Measurements from ENCODE around the gene TMEM220.
A peak's percentile ranks its signal among the peaks of the same experiment; 100 is the strongest.

The TMEM220 gene

GRCh38 chr17:10724546-10725195 lies 5.2 kb downstream of the TMEM220 start:
- Histone ChIP-seq H3K27me3 (replicated peaks in 2 of 5; ENCODE audit: control insufficient read depth in 4 of 5, insufficient read depth in 5 of 5, low read length in 4 of 5) (no peaks in the 10 kb centered on the region), H3K36me3 (ENCODE audit: control insufficient read depth in 4 of 4, insufficient read depth in 4 of 4, low read length in 3 of 4) (peaks cover 2 to 52% (median 15%) of the 10 kb centered on the region in 4 experiments), H3K4me1 (ENCODE audit: control extremely low read depth in 1 of 4, control insufficient read depth in 4 of 4, insufficient read depth in 4 of 4, low read length in 3 of 4) (peaks cover 0 to 8% (median 3%) of the 10 kb centered on the region in 4 experiments), H3K27ac (ENCODE audit: insufficient read depth in 1 of 2, low read depth in 1 of 2, low read length in 2 of 2, poor library complexity in 1 of 2, severe bottlenecking in 2 of 2) (no peak overlapping the region), H3K9me3 (ENCODE audit: control extremely low read depth in 1 of 5, control insufficient read depth in 4 of 5, insufficient read depth in 2 of 5, low read depth in 1 of 5, low read length in 4 of 5) (no peaks in the 10 kb centered on the region), H3K4me3 (ENCODE audit: control insufficient read depth in 1 of 7, extremely low read depth in 1 of 7, insufficient read depth in 4 of 7, low read depth in 2 of 7, low read length in 6 of 7) (no peak overlapping the region)
- POLR2A ChIA-PET: no interaction called here
- CTCF ChIA-PET: interaction anchor here (0.7 kb wide), 1 partner anchor 23 kb away, joined by 3 read pairs; no protein-coding TSS in a partner anchor
- no peak for DNase-seq
- WGBS (ENCODE audit: insufficient coverage): 100% methylated on average over 3 of the region's 11 CpGs

GRCh38 chr17:10718547-10718946 lies 11.3 kb downstream of the TMEM220 start:
- ChIA-PET POLR2A (no interaction called here), CTCF (interaction anchor here (1.5 kb wide), 1 partner anchor 72 kb away, joined by 3 read pairs; no protein-coding TSS in a partner anchor)
- peaks cover 3 to 29% (median 6%) of the 10 kb centered on the region in 4 experiments for H3K36me3 ChIP-seq (ENCODE audit: control insufficient read depth in 4 of 4, insufficient read depth in 4 of 4, low read length in 3 of 4)
- H3K4me1 ChIP-seq (ENCODE audit: control extremely low read depth in 1 of 4, control insufficient read depth in 4 of 4, insufficient read depth in 4 of 4, low read length in 3 of 4): no peaks in the 10 kb centered on the region
- no peak overlapping the region for H3K27ac ChIP-seq (ENCODE audit: insufficient read depth in 1 of 2, low read depth in 1 of 2, low read length in 2 of 2, poor library complexity in 1 of 2, severe bottlenecking in 2 of 2)
- DNase-seq: no peak
- no CpG with 5 or more reads among the region's 1 CpG for WGBS (ENCODE audit: insufficient coverage)
- H3K27me3 ChIP-seq (replicated peaks in 2 of 5; ENCODE audit: control insufficient read depth in 4 of 5, insufficient read depth in 5 of 5, low read length in 4 of 5): no peaks in the 10 kb centered on the region
- no peak overlapping the region for H3K4me3 ChIP-seq (ENCODE audit: control insufficient read depth in 1 of 7, extremely low read depth in 1 of 7, insufficient read depth in 4 of 7, low read depth in 2 of 7, low read length in 6 of 7)
- H3K9me3 ChIP-seq (ENCODE audit: control extremely low read depth in 1 of 5, control insufficient read depth in 4 of 5, insufficient read depth in 2 of 5, low read depth in 1 of 5, low read length in 4 of 5): no peaks in the 10 kb centered on the region

GRCh38 chr17:10716218-10716617 lies 13.6 kb downstream of the TMEM220 start:
- Histone ChIP-seq H3K4me3 (ENCODE audit: control insufficient read depth in 1 of 7, extremely low read depth in 1 of 7, insufficient read depth in 4 of 7, low read depth in 2 of 7, low read length in 6 of 7) (no peak overlapping the region), H3K27me3 (replicated peaks in 2 of 5; ENCODE audit: control insufficient read depth in 4 of 5, insufficient read depth in 5 of 5, low read length in 4 of 5) (no peaks in the 10 kb centered on the region), H3K27ac (ENCODE audit: insufficient read depth in 1 of 2, low read depth in 1 of 2, low read length in 2 of 2, poor library complexity in 1 of 2, severe bottlenecking in 2 of 2) (no peak overlapping the region), H3K9me3 (ENCODE audit: control extremely low read depth in 1 of 5, control insufficient read depth in 4 of 5, insufficient read depth in 2 of 5, low read depth in 1 of 5, low read length in 4 of 5) (no peaks in the 10 kb centered on the region), H3K4me1 (ENCODE audit: control extremely low read depth in 1 of 4, control insufficient read depth in 4 of 4, insufficient read depth in 4 of 4, low read length in 3 of 4) (no peaks in the 10 kb centered on the region), H3K36me3 (ENCODE audit: control insufficient read depth in 4 of 4, insufficient read depth in 4 of 4, low read length in 3 of 4) (peaks cover 15 to 37% (median 18%) of the 10 kb centered on the region in 4 experiments)
- POLR2A ChIA-PET: no interaction called here
- 97% methylated on average over 9 of the region's 10 CpGs for WGBS (ENCODE audit: insufficient coverage)
- no peak for DNase-seq
- CTCF ChIA-PET: no interaction called here

GRCh38 chr17:10713318-10713717 lies 16.5 kb downstream of the TMEM220 start:
- no peak overlapping the region for H3K27ac ChIP-seq (ENCODE audit: insufficient read depth in 1 of 2, low read depth in 1 of 2, low read length in 2 of 2, poor library complexity in 1 of 2, severe bottlenecking in 2 of 2)
- H3K9me3 ChIP-seq (ENCODE audit: control extremely low read depth in 1 of 5, control insufficient read depth in 4 of 5, insufficient read depth in 2 of 5, low read depth in 1 of 5, low read length in 4 of 5): no peaks in the 10 kb centered on the region
- H3K4me3 ChIP-seq (ENCODE audit: control insufficient read depth in 1 of 7, extremely low read depth in 1 of 7, insufficient read depth in 4 of 7, low read depth in 2 of 7, low read length in 6 of 7): no peak overlapping the region
- DNase-seq: no peak
- H3K36me3 ChIP-seq (ENCODE audit: control insufficient read depth in 4 of 4, insufficient read depth in 4 of 4, low read length in 3 of 4): peaks cover 17 to 51% (median 34%) of the 10 kb centered on the region in 4 experiments
- CTCF ChIA-PET: interaction anchor here (1.6 kb wide), 1 partner anchor 13 kb away, joined by 3 read pairs; no protein-coding TSS in a partner anchor
- no peaks in the 10 kb centered on the region for H3K4me1 ChIP-seq (ENCODE audit: control extremely low read depth in 1 of 4, control insufficient read depth in 4 of 4, insufficient read depth in 4 of 4, low read length in 3 of 4)
- no peaks in the 10 kb centered on the region for H3K27me3 ChIP-seq (replicated peaks in 2 of 5; ENCODE audit: control insufficient read depth in 4 of 5, insufficient read depth in 5 of 5, low read length in 4 of 5)
- POLR2A ChIA-PET: no interaction called here
- WGBS (ENCODE audit: insufficient coverage): 100% methylated on average over 1 of the region's 2 CpGs

GRCh38 chr17:10705727-10706126 lies 24.1 kb downstream of the TMEM220 start:
- WGBS (ENCODE audit: insufficient coverage): 91% methylated on average over 4 of the region's 5 CpGs
- no peaks in the 10 kb centered on the region for H3K9me3 ChIP-seq (ENCODE audit: control extremely low read depth in 1 of 5, control insufficient read depth in 4 of 5, insufficient read depth in 2 of 5, low read depth in 1 of 5, low read length in 4 of 5)
- H3K27ac ChIP-seq (ENCODE audit: insufficient read depth in 1 of 2, low read depth in 1 of 2, low read length in 2 of 2, poor library complexity in 1 of 2, severe bottlenecking in 2 of 2): no peak overlapping the region
- no peak overlapping the region for H3K4me3 ChIP-seq (ENCODE audit: control insufficient read depth in 1 of 7, extremely low read depth in 1 of 7, insufficient read depth in 4 of 7, low read depth in 2 of 7, low read length in 6 of 7)
- H3K27me3 ChIP-seq (replicated peaks in 2 of 5; ENCODE audit: control insufficient read depth in 4 of 5, insufficient read depth in 5 of 5, low read length in 4 of 5): no peaks in the 10 kb centered on the region
- POLR2A ChIA-PET: no interaction called here
- H3K4me1 ChIP-seq (ENCODE audit: control extremely low read depth in 1 of 4, control insufficient read depth in 4 of 4, insufficient read depth in 4 of 4, low read length in 3 of 4): peaks cover 6 to 34% (median 14%) of the 10 kb centered on the region in 4 experiments
- CTCF ChIA-PET: interaction anchor here (1.8 kb wide), 1 partner anchor 59 kb away, joined by 4 read pairs; no protein-coding TSS in a partner anchor
- no peak for DNase-seq
- H3K36me3 ChIP-seq (ENCODE audit: control insufficient read depth in 4 of 4, insufficient read depth in 4 of 4, low read length in 3 of 4): peaks cover 13 to 58% (median 43%) of the 10 kb centered on the region in 4 experiments

- peak; percentile 13 to 40 (median 25) for DNase-seq
- H3K9me3 ChIP-seq (ENCODE audit: control extremely low read depth in 1 of 5, control insufficient read depth in 4 of 5, insufficient read depth in 2 of 5, low read depth in 1 of 5, low read length in 4 of 5): no peaks in the 10 kb centered on the region
- H3K36me3 ChIP-seq (ENCODE audit: control insufficient read depth in 4 of 4, insufficient read depth in 4 of 4, low read length in 3 of 4): peaks cover 6 to 31% (median 25%) of the 10 kb centered on the region in 4 experiments
- H3K4me3 ChIP-seq (ENCODE audit: control insufficient read depth in 1 of 7, extremely low read depth in 1 of 7, insufficient read depth in 4 of 7, low read depth in 2 of 7, low read length in 6 of 7): peak overlapping the region in 1 of 7 experiments; percentile 50
- no peaks in the 10 kb centered on the region for H3K27me3 ChIP-seq (replicated peaks in 2 of 5; ENCODE audit: control insufficient read depth in 4 of 5, insufficient read depth in 5 of 5, low read length in 4 of 5)
- ChIA-PET POLR2A (no interaction called here), CTCF (no interaction called here)
- H3K4me1 ChIP-seq (ENCODE audit: control extremely low read depth in 1 of 4, control insufficient read depth in 4 of 4, insufficient read depth in 4 of 4, low read length in 3 of 4): peaks cover 19 to 59% (median 38%) of the 10 kb centered on the region in 4 experiments
- H3K27ac ChIP-seq (ENCODE audit: insufficient read depth in 1 of 2, low read depth in 1 of 2, low read length in 2 of 2, poor library complexity in 1 of 2, severe bottlenecking in 2 of 2): peak overlapping the region in 1 of 2 experiments; percentile 52
- 29% methylated on average over 2 of the region's 2 CpGs for WGBS (ENCODE audit: insufficient coverage)
Measured at GRCh38 chr17:10702574-10702973, 27.2 kb downstream of the TMEM220 start.

GRCh38 chr17:10699856-10700255 lies 30.0 kb downstream of the TMEM220 start:
- CTCF ChIA-PET: interaction anchor here (0.9 to 1.9 kb wide), 5 partner anchors 13 to 37 kb away, joined by 3 to 10 read pairs (median 4); no protein-coding TSS in a partner anchor
- peak; percentile 29 to 63 (median 50) for DNase-seq
- Histone ChIP-seq H3K36me3 (ENCODE audit: control insufficient read depth in 4 of 4, insufficient read depth in 4 of 4, low read length in 3 of 4) (peaks cover 4 to 10% (median 7%) of the 10 kb centered on the region in 4 experiments), H3K27me3 (replicated peaks in 2 of 5; ENCODE audit: control insufficient read depth in 4 of 5, insufficient read depth in 5 of 5, low read length in 4 of 5) (no peaks in the 10 kb centered on the region), H3K27ac (ENCODE audit: insufficient read depth in 1 of 2, low read depth in 1 of 2, low read length in 2 of 2, poor library complexity in 1 of 2, severe bottlenecking in 2 of 2) (peak overlapping the region; percentile 59 to 80), H3K4me3 (ENCODE audit: control insufficient read depth in 1 of 7, extremely low read depth in 1 of 7, insufficient read depth in 4 of 7, low read depth in 2 of 7, low read length in 6 of 7) (peak overlapping the region in 5 of 7 experiments; percentile 27 to 70 (median 52)), H3K4me1 (ENCODE audit: control extremely low read depth in 1 of 4, control insufficient read depth in 4 of 4, insufficient read depth in 4 of 4, low read length in 3 of 4) (peaks cover 24 to 67% (median 48%) of the 10 kb centered on the region in 4 experiments), H3K9me3 (ENCODE audit: control extremely low read depth in 1 of 5, control insufficient read depth in 4 of 5, insufficient read depth in 2 of 5, low read depth in 1 of 5, low read length in 4 of 5) (no peaks in the 10 kb centered on the region)
- POLR2A ChIA-PET: no interaction called here
- WGBS (ENCODE audit: insufficient coverage): 0% methylated on average over 1 of the region's 1 CpG

Measured in common myeloid progenitor, CD34-positive (primary cell).